Retina (tissue), 1 donor: ENCODE measurements around the gene GNA14.
"Not testable (repeated sequence)": the region's sequence is repeated elsewhere in the genome, so short reads cannot be mapped to it uniquely, and the experiment has no call there.

Experiments
- DNase-seq: peaks from one replicate; pipeline ENCODE4 v3.0.0-alpha.2; 2016

GNA14 gene

GRCh38 chr9:77640741-77641580, 7.2 kb downstream of the GNA14 start:
- DNase-seq: no peak

- DNase-seq: no peak
Measured at GRCh38 chr9:77632652-77633051, 15.5 kb downstream of the GNA14 start.

GRCh38 chr9:77628864-77629263, 19.3 kb downstream of the GNA14 start:
- DNase-seq: not testable (repeated sequence)

GRCh38 chr9:77616191-77616590, 31.9 kb downstream of the GNA14 start:
- DNase-seq: no peak

GRCh38 chr9:77614645-77615044, 33.5 kb downstream of the GNA14 start:
- no peak for DNase-seq

- DNase-seq: no peak
Measured at GRCh38 chr9:77606526-77606925, 41.6 kb downstream of the GNA14 start.

- DNase-seq: no peak
Measured at GRCh38 chr9:77605449-77606220, 42.5 kb downstream of the GNA14 start.

GRCh38 chr9:77604316-77604715, 43.8 kb downstream of the GNA14 start:
- no peak for DNase-seq

GRCh38 chr9:77602852-77603251, 45.3 kb downstream of the GNA14 start:
- DNase-seq: no peak

GRCh38 chr9:77601476-77602099, 46.5 kb downstream of the GNA14 start:
- DNase-seq: no peak

- no peak for DNase-seq
Measured at GRCh38 chr9:77600810-77601209, 47.3 kb downstream of the GNA14 start.

- no peak for DNase-seq
Measured at GRCh38 chr9:77599492-77599891, 48.6 kb downstream of the GNA14 start.

- no peak for DNase-seq
Measured at GRCh38 chr9:77598991-77599390, 49.1 kb downstream of the GNA14 start.

- DNase-seq: no peak
Measured at GRCh38 chr9:77598524-77598923, 49.6 kb downstream of the GNA14 start.

GRCh38 chr9:77597057-77597456, 51.1 kb downstream of the GNA14 start:
- DNase-seq: no peak

GRCh38 chr9:77595426-77596095, 52.6 kb downstream of the GNA14 start:
- DNase-seq: peak; percentile 12

GRCh38 chr9:77594963-77595362, 53.2 kb downstream of the GNA14 start:
- no peak for DNase-seq

GRCh38 chr9:77593528-77593927, 54.6 kb downstream of the GNA14 start:
- DNase-seq: no peak

GRCh38 chr9:77592476-77592875, 55.6 kb downstream of the GNA14 start:
- DNase-seq: no peak

- no peak for DNase-seq
Measured at GRCh38 chr9:77589046-77589795, 58.9 kb downstream of the GNA14 start.

- DNase-seq: no peak
Measured at GRCh38 chr9:77588271-77588937, 59.7 kb downstream of the GNA14 start.

GRCh38 chr9:77587851-77588250, 60.3 kb downstream of the GNA14 start:
- no peak for DNase-seq
